Skin epidermis (tissue), 12 donors: ENCODE measurements around the gene TUBA1C.

Experiments used
- H3K27ac ChIP-seq, 21 experiments: fragments of 200-600 bp; sonication (generic) in 11 of 21; one replicate each; pipeline ENCODE4 v1.5.0; 2020; ENCODE audit warnings: mild to moderate bottlenecking in 3 of 21, inconsistent platforms in 2 of 21, moderate library complexity in 2 of 21
- H3K4me3 ChIP-seq, 7 experiments: fragments of 200-600 bp; sonication (generic) in 2 of 7; one replicate each; pipeline ENCODE4 v1.5.0; 2020; ENCODE audit warnings: inconsistent platforms in 2 of 7, mild to moderate bottlenecking in 2 of 7, moderate library complexity in 1 of 7

TUBA1C gene

DNA sequence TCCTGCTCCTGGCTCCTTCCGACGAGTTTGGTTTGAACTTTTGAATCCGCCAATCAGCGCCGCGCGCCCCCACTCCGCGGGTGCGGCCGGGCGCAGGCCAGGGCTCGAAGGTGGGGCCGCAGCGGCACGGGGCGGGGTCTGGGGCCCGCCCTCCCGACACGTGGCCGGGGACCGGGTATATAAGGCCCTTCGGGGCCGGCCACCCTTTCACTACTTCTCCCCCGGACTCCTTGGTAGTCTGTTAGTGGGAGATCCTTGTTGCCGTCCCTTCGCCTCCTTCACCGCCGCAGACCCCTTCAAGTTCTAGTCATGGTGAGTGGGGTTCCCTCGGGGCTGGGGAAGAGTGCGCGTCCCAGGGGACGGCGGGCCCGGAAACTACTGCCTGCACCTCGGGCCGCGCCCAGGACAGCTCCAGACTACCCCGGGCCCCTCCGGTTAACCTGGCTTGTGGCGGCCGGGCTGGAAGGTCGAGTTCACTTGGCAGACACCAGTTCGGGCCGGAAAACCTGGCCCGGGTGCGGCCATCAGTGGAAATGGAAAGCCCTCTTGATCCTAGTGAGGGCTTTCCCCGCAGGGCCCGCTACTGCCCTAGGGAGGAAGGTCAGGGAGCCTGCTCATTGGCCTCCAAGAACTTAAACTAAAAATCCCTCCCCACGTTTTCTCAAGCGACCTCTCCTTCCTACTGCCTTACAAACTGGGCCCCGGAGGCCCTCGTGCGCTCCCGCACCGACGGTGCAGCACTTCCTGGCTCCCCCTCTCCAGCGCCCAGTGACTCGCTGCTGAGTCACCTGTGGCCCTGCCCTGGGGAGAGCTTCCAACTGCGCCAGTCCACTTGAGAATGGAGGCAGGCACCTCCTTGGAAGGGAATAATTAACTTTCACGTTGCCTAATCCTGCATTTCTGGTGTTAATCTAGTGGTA lies at the start of gene TUBA1C:
Gene TUBA1C (plus strand): TSS at position 210 of the 920 bp plus-strand sequence. CDS start 100 bp downstream, at position 310.
- H3K27ac ChIP-seq, result peak within 1 kb of the TSS; percentile 84 to 100 (median 98)

DNA sequence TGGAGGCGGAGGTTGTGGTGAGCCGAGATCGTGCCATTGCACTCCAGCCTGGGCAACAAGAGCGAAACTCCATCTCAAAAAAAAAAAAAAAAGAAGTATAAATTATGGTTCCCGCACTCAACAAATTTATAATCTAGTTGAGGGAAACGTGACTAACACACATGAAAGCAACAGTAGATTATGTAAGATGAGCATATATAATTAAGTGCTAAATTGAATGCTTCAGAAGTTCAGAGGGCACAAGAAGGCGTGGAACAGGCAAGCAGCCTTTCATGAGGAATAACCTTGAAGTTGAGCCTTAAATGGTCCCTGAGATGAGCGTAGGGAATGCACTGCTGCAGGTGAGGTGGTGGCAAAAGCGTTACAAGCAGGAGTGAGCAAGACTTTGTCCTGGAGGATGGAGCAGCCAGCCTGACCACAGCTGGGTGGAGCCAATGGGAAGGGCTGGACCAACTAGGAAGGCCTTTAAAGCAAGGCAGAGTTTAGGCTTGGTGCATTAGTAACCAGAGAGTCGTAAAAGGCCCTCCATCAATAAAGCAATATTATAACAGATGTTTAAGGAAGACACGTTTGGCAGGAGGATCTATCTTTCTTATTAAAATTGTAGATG lies 45.4 kb upstream of the TUBA1C start:
- H3K27ac ChIP-seq, result no peak overlapping the region

More for the DNA sequence above, at the start of gene TUBA1C:
- H3K4me3 ChIP-seq, result peak within 1 kb of the TSS; percentile 61 to 91 (median 87)

GRCh38 chr12:49220972-49221371 lies 43.9 kb upstream of the TUBA1C start:
- H3K4me3 ChIP-seq, result no peak overlapping the region
- no peak overlapping the region for H3K27ac ChIP-seq

More for the DNA sequence above, 45.4 kb upstream of the TUBA1C start:
- H3K4me3 ChIP-seq, result no peak overlapping the region

DNA sequence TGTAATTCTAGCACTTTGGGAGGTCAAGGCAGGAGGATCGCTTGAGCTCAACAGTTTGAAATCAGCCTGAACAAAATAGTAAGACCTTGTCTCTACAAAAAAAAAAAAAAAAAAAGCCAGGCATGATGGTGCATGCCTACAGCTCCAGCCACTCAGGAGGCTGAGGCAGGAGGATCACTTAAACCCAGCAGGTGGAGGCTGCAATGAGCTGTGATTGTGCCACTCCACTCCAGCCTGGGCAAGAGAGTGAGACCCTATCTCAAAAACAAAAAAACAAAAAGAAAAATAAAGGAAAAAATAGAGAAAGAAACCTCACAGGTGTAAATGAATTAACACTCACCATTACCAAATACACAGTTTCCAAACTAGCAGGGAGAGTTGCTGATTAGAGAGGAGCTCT lies 41.8 kb upstream of the TUBA1C start:
- peak overlapping the region in 18 of 21 experiments; percentile 20 to 86 (median 66) for H3K27ac ChIP-seq
- no peak overlapping the region for H3K4me3 ChIP-seq

DNA sequence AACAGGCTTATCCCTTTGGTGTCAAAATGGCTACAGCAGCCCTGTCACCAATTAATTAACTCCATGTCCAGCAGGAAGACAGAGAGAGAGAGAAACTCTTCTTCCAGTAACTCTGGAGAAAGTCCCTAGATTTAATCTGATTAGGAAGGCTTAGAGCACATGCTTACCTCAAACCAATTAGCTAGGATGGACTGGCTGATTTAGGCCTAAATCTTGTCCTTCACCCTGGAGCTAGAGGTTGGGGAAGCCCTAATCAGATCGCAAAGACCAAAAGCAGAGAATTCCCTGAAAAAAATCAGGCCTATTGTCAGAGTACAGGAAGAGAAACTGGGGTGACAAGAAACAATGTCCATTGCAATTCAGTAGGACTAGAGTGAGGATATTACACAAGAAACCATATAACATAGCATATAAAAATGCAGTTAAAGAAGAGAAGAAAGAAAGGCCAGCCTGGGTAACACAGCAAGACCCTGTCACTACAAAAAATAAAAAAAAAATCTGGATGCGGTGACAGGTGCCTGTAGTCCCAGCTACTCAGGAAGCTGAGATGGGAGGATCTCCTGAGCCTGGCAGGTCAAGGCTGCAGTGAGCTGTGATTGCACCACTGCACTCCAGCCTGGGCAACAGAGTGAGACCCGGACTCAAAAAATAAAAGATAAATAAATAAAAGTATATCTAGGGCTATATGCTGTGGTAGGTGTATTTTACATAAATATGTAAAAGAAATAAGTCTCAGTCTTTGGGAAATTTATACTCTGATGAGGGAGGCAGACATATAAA lies 41.1 kb upstream of the TUBA1C start:
- H3K27ac ChIP-seq, result peak overlapping the region in 16 of 21 experiments; percentile 45 to 86 (median 66)
- H3K4me3 ChIP-seq, result no peak overlapping the region

DNA sequence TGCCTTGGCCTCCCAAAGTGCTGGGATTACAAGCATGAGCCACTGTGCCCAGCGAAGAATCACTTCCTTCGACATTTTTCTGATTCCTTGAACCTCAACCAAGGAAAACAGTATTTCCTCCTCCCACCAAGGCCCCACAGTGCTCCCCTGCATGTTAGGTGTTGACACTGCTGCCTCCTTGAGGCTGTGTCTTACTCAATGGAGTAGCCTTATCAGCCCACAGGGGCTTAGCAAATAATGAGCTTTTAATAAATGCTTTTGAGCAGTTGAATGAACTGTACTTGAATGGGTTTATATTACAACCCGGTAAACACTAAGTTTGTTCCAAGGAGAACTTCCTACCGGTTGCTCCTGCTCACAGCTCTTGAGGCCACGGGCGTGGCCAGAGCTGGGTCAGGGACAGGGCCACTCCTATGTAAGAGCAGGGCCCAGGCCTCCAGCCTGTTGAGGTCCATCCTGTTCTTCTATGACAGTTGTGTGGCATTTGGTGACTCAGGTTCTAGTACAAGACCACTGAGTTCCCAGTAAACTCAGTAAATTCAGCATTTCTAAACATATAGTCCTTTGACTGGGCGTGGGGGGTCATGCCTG lies 39.2 kb upstream of the TUBA1C start:
- H3K27ac ChIP-seq, result no peak overlapping the region

GRCh38 chr12:49227713-49228112 lies 37.2 kb upstream of the TUBA1C start:
- Histone ChIP-seq H3K4me3 (no peak overlapping the region), H3K27ac (no peak overlapping the region)

More for the DNA sequence above, 39.2 kb upstream of the TUBA1C start:
- no peak overlapping the region for H3K4me3 ChIP-seq

DNA sequence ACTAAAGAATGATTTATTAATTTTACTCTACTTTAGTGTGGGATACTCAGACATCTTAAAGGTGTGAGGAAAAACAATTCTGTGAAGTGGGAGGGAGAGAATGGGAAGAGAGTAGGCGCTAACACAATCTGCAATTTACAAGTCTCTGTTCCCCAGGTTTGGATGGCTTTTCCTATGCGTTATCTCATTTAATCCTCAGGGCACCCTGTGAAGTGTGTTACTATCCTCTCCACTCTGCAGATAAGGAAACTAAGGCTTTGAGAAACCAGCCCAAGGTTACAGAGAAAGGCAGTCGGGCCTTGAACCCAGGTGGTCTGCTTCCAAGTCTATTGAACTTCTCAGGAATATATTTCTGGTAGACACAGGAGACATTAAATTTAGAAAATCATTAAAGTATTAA lies 36.2 kb upstream of the TUBA1C start:
- no peak overlapping the region for H3K27ac ChIP-seq
- no peak overlapping the region for H3K4me3 ChIP-seq

DNA sequence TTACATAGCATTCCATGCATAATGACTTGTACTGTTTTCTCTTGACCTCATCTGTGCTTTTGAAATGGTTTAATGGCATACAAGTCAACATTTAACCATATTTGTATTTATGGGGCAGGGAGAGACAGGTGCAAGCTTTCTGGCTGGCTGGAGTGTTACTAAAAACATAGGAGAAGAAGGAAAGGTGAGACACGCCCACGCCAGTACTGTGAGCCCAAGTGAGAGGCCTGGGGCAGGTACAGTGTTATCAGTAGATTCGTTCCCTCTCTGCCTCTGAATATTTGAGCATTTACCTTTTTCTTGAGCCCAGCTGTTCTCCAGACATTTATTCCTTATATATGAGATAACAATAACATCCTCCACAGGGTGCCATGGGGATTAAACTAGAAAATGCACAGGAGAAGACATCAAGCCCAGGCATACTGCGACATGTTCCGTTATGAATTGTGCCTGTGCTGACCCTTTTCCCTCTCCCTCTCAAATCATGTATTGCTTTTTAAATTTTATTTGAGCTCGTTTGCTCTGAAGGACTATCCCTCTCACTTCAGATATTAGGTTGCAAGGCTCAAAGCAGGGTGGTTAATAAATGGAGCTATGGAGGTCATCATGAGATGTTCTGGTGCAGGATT lies 34.6 kb upstream of the TUBA1C start:
- Histone ChIP-seq H3K27ac (peak overlapping the region in 3 of 21 experiments; percentile 7 to 50 (median 19)), H3K4me3 (no peak overlapping the region)

GRCh38 chr12:49230805-49231194 lies 34.1 kb upstream of the TUBA1C start:
- peak overlapping the region in 6 of 21 experiments; percentile 7 to 95 (median 50) for H3K27ac ChIP-seq
- H3K4me3 ChIP-seq, result no peak overlapping the region

- Histone ChIP-seq H3K27ac (peak overlapping the region in 18 of 21 experiments; percentile 15 to 97 (median 86)), H3K4me3 (no peak overlapping the region)
Measured at GRCh38 chr12:49231878-49232655, 32.8 kb upstream of the TUBA1C start.

DNA sequence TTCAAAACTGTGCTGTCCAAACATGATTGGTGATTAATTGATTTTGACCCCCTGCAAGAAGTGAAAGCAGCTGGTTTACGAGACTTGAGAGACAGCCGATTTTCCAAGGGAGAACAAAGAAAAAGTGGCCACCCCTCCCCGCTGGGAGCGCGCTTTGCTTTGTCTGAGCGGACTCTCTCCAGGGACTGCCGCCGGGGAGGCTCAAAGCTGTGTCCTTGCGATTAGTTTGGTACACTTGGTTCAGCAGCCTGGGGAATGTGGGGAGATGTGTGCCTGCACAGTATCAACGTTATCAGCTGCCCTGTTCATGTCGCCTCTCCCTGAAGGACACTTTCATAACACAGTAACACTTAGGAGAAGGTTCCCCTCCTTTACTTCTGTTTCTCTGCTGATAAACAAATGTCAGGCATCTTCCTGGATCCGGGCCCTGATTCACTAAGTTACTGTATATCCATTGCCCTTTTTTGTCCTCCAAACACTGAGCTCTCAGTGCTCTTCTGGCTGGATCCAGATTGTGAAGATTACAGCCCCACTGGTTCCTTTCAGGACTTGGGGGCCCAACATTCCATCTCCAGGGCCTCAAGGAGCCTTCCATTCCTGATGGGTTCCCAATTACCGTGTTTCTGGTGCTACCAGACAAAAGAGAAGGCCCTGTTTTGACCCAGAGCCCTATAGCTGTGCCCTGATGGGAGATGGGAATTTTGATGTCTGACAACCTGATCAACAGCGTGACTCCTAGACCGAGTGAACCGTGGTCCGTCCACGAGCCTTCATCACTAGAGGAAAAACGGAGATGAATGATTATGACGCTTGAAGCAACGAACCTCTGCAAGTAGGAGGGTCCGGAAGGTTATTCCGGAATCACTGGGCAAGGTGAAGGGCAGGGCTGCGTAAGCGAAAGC lies 31.7 kb upstream of the TUBA1C start:
- peak overlapping the region in 20 of 21 experiments; percentile 9 to 97 (median 84) for H3K27ac ChIP-seq
- H3K4me3 ChIP-seq, result peak overlapping the region in 1 of 7 experiments; percentile 5

- peak overlapping the region; percentile 5 to 54 (median 41) for H3K4me3 ChIP-seq
Measured at GRCh38 chr12:49233842-49234526, 30.9 kb upstream of the TUBA1C start.

GRCh38 chr12:49236423-49236822 lies 28.5 kb upstream of the TUBA1C start:
- Histone ChIP-seq H3K4me3 (no peak overlapping the region), H3K27ac (no peak overlapping the region)

More at GRCh38 chr12:49233842-49234526, 30.9 kb upstream of the TUBA1C start:
- peak overlapping the region in 20 of 21 experiments; percentile 80 to 97 (median 90) for H3K27ac ChIP-seq

DNA sequence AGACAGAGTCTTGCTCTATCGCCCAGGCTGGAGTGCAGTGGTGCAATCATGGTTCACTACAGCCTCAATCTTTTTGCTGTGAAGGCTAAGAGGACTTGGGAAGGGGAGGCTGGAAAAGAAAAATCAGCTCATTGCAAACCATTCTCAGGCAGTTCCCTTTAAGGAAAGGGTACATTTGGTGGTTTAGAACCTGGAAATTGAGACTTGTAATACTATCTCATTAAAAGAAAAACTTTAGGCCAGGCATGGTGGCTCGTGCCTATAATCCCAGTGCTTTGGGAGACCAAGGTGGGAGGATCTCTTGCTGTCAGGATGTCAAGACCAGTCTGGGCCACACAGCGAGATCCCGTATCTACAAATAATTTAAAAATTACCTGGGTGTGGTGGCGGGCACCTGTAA lies 21.3 kb upstream of the TUBA1C start:
- peak overlapping the region in 7 of 21 experiments; percentile 12 to 61 (median 46) for H3K27ac ChIP-seq
- H3K4me3 ChIP-seq, result no peak overlapping the region

DNA sequence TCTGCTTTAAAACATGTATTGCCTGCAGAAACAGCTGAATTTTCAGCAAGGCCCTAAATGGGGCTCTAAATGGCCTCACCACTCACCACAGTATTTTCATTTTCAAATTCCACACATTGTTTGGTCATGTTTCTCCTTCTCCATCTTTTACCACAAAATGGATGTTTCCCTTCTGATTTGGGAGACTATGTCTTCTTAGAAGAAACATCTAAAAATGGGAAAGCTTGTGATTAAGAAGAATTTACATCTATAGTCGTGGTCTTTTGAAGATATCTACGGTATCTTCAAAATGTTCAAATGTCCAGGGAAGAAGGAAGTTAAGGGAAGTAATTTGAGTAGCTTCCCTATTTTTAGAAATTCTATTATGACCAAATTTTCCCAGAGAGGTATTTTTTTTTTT lies 20.7 kb upstream of the TUBA1C start:
- peak overlapping the region in 6 of 21 experiments; percentile 5 to 61 (median 50) for H3K27ac ChIP-seq
- H3K4me3 ChIP-seq, result no peak overlapping the region

GRCh38 chr12:49251357-49251756 lies 13.5 kb upstream of the TUBA1C start:
- H3K4me3 ChIP-seq, result no peak overlapping the region
- no peak overlapping the region for H3K27ac ChIP-seq
